Measurements from ENCODE around the gene EFCAB8. TPM values are rescaled to one million over a fixed set of nuclear protein-coding genes. Genes with fewer than 3 reads are reported as not detected.
"Not testable (repeated sequence)": the region's sequence is repeated elsewhere in the genome, so short reads cannot be mapped to it uniquely, and the experiment has no call there.

The EFCAB8 gene
- total RNA-seq, 4 donors from 2014 or later: 1.4 to 1.5 TPM; not detected in 2

DNA sequence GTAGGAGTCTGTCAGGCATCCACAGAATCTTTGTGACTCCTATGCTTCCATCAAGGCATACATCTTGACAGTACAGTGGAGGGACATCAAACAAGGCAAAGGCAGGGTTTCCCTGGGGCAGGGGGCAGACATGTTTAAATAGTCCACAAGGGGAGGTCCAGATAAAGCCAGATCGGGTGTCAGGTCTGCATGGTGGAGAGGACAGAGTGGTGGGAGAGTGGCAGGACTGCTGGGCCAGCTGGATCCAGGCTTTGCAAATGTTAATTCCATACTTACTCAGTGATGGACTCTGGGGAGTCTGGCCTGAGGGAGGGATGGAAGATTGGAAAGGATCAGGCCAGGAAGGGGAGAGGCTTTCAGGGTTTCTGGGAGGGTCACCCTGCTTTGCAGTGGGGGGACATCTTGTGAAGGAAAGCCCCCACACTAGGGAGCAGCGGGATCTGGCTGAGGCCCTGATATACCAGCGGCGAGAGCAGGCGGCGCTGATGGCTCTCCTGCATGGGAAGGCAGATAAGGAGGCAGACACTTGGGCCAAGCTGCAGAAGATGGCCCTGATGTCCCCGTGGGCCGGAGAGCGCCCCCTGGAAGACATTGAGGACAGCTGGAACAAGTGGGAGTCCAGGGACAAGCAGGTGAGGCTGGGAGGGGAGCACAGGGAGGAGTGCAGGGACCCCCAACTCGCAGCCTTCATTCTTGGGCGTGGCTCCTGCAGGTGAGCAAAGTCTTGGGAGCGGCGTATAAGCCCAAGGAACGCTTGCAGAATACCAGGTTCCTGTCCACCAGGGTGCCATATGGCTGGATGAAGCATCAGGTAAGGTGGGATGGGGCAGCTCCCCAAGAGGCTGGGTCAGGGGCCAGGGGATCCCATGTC is 100.9 kb downstream of the EFCAB8 start:
- Histone ChIP-seq H3K4me3 (no peak overlapping the region), H3K36me3 (no peaks in the 10 kb centered on the region), H3K27ac (no peak overlapping the region), H3K27me3 (no peaks in the 10 kb centered on the region), H3K9me3 (no peaks in the 10 kb centered on the region), H3K4me1 (no peaks in the 10 kb centered on the region)
- intact Hi-C loops (cut with DNase I; ENCODE audit: low total_unique reads): no loop called here
- TF ChIP-seq POLR2A (IDR thresholded peaks at IDR 0.05): no peak
- TF ChIP-seq, protein P1, sequence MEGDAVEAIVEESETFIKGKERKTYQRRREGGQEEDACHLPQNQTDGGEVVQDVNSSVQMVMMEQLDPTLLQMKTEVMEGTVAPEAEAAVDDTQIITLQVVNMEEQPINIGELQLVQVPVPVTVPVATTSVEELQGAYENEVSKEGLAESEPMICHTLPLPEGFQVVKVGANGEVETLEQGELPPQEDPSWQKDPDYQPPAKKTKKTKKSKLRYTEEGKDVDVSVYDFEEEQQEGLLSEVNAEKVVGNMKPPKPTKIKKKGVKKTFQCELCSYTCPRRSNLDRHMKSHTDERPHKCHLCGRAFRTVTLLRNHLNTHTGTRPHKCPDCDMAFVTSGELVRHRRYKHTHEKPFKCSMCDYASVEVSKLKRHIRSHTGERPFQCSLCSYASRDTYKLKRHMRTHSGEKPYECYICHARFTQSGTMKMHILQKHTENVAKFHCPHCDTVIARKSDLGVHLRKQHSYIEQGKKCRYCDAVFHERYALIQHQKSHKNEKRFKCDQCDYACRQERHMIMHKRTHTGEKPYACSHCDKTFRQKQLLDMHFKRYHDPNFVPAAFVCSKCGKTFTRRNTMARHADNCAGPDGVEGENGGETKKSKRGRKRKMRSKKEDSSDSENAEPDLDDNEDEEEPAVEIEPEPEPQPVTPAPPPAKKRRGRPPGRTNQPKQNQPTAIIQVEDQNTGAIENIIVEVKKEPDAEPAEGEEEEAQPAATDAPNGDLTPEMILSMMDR (IDR thresholded peaks at IDR 0.05): no peak
- no peak for DNase-seq

DNA sequence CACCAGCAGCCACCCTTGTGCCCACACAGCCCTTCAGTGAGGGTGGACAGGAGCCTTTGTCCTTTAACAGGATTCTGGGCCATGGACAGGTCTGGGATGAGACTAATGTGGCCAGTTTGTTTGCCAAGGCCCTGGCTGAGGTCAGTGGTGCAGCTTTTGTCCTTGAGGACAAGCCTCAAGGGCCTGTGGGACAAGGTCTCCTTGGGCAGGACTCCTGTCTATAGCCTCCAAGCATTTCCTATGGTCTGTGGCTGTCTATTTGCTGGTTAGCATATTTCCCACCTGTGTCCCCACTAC is 101.4 kb downstream of the EFCAB8 start:
- intact Hi-C loops (cut with DNase I; ENCODE audit: low total_unique reads): no loop called here
- no peak for TF ChIP-seq POLR2A (IDR thresholded peaks at IDR 0.05)
- TF ChIP-seq, protein P1 (IDR thresholded peaks at IDR 0.05): no peak
- DNase-seq: no peak
- H3K27me3 ChIP-seq: no peaks in the 10 kb centered on the region
- no peaks in the 10 kb centered on the region for H3K9me3 ChIP-seq
- no peak overlapping the region for H3K27ac ChIP-seq
- no peaks in the 10 kb centered on the region for H3K4me1 ChIP-seq
- H3K36me3 ChIP-seq: no peaks in the 10 kb centered on the region
- H3K4me3 ChIP-seq: no peak overlapping the region

DNA sequence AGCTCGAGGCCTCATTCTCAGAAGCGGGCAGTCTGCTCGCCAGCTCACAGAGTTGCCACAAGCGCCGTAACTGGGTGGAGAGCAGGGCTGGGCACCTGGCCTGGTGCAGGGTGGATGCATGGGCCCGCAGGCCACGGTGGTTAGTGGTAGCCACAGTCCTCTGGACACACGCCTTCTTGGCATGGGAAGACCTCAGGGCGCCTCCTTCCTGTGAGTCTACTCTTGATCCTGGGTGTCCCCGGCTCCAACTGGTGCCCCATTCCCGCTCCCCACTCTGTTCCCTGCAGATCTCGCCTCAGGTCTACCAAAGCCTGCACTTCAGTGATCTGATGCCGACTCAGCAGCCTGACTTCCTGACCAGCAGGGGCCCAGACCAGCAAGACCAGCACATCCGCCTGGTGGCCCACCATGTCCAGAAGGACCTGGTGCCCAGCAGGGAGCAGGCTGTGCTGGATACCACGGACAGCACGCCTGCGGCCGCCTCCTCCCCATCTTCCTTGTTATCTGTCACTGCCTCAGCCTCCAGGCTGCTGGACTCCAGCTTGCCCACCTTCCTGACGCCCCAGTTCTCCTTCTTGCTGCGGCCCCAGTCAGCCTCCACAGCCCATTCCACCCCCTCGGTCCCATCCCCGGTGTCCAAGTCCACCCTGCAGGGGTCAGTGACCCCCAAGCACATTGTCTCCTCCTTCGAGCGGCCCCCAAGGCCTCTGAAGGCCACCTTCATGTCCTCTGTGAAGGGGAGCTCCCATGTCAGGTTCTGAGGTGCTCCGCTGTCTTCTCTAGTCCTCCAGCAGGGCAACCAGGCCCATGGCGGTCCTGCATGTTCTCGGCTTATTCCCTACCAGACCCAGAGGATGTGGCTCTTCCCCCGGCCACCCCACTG is 102.4 kb downstream of the EFCAB8 start:
- no peak for TF ChIP-seq POLR2A (IDR thresholded peaks at IDR 0.05)
- TF ChIP-seq, protein P1 (IDR thresholded peaks at IDR 0.05): no peak

DNA sequence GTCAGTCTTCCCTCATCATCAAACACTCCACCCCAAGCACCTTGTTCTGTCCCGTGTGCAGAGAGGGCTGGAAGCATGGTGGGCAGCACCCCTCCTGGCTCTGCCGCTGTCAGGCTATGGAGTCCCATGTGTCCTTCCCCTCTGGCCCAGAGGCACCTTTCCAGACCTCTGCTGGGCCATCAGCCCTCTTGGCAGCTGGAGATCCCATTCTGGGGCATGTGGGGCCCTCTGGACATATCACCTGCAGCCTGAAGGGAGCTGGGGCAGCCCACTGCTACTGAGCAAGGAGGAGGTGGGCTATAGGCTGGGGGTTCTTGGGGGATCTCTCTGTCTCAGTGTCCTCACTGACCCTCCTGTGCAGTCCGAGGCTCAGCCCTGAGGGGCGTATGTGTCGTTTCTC is 103.3 kb downstream of the EFCAB8 start:
- Histone ChIP-seq H3K27me3 (no peaks in the 10 kb centered on the region), H3K9me3 (no peaks in the 10 kb centered on the region), H3K4me3 (no peak overlapping the region), H3K27ac (no peak overlapping the region), H3K36me3 (no peaks in the 10 kb centered on the region), H3K4me1 (no peaks in the 10 kb centered on the region)
- no peak for TF ChIP-seq POLR2A (IDR thresholded peaks at IDR 0.05)
- TF ChIP-seq, protein P1 (IDR thresholded peaks at IDR 0.05): no peak
- DNase-seq: no peak
- intact Hi-C loops (cut with DNase I; ENCODE audit: low total_unique reads): no loop called here

More for the DNA sequence above, 102.4 kb downstream of the EFCAB8 start:
- H3K36me3 ChIP-seq: no peaks in the 10 kb centered on the region
- intact Hi-C loops (cut with DNase I; ENCODE audit: low total_unique reads): no loop called here
- no peaks in the 10 kb centered on the region for H3K9me3 ChIP-seq
- no peaks in the 10 kb centered on the region for H3K27me3 ChIP-seq
- H3K4me3 ChIP-seq: no peak overlapping the region
- no peak overlapping the region for H3K27ac ChIP-seq
- DNase-seq: no peak
- no peaks in the 10 kb centered on the region for H3K4me1 ChIP-seq

DNA sequence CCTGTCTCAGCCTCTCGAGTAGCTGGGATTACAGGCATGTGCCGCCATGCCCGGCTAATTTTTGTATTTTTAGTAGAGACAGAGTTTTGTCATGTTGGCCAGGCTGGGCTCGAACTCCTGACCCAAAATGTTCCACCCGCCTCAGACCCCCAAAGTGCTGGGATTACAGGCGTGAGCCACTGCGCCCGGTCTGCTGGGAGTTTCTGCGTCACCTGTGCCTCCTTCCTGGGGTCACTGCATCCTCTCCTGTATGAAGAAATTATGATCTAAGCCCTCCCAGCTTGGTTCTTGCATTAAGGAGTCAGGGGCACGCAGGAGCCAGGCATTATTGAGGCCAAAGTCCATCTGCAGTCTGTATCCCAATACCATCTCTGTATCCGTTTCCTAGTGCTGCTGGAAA is 103.9 kb downstream of the EFCAB8 start:
- H3K27ac ChIP-seq; H3K27me3 ChIP-seq; H3K9me3 ChIP-seq; H3K36me3 ChIP-seq; DNase-seq; H3K4me3 ChIP-seq; H3K4me1 ChIP-seq; intact Hi-C loops (cut with DNase I; ENCODE audit: low total_unique reads): not testable (repeated sequence)

Data from uterus (tissue), 4 donors.